Liver (tissue), 9 donors: ENCODE measurements around the gene CIB2. TPM values are rescaled to one million over a fixed set of nuclear protein-coding genes. Genes with fewer than 3 reads are reported as not detected.

ENCODE experiments used
- DNase-seq: peaks from one replicate; pipeline ENCODE4 v3.0.0-alpha.2; 2017; ENCODE audit warnings: low spot score
- H3K27ac ChIP-seq, 2 donors: one replicate each; pipeline ENCODE4 v1.7.0; 2013; ENCODE audit warnings: inconsistent platforms in 2 of 2, low read length in 2 of 2, control low read depth in 1 of 2, low read depth in 1 of 2, mild to moderate bottlenecking in 1 of 2
- H3K27me3 ChIP-seq, 4 donors: one replicate each; pipeline versions ENCODE4 v1.6.1 to v1.7.0; 2013; ENCODE audit warnings: low read length in 3 of 4, inconsistent platforms in 1 of 4, mild to moderate bottlenecking in 1 of 4, moderate library complexity in 1 of 4; ENCODE audit not compliant: control insufficient read depth in 4 of 4, insufficient read depth in 4 of 4
- H3K36me3 ChIP-seq, 4 donors: one replicate each; pipeline versions ENCODE4 v1.6.1 to v1.7.0; 2013; ENCODE audit warnings: low read length in 3 of 4, mild to moderate bottlenecking in 3 of 4, low read depth in 1 of 4, moderate library complexity in 1 of 4; ENCODE audit not compliant: control insufficient read depth in 4 of 4, insufficient read depth in 3 of 4
- H3K4me1 ChIP-seq, 4 donors: one replicate each; pipeline versions ENCODE4 v1.6.1 to v1.7.0; 2013; ENCODE audit warnings: low read length in 3 of 4, mild to moderate bottlenecking in 3 of 4, moderate library complexity in 1 of 4; ENCODE audit not compliant: control insufficient read depth in 4 of 4, insufficient read depth in 4 of 4
- H3K4me3 ChIP-seq, 3 donors: one replicate each; pipeline versions ENCODE4 v1.6.1 to v1.7.0; 2013; ENCODE audit warnings: low read length in 3 of 3, control low read depth in 1 of 3, low read depth in 1 of 3, mild to moderate bottlenecking in 1 of 3
- H3K9ac ChIP-seq, 2 donors: one replicate each; pipeline ENCODE4 v1.7.0; 2013; ENCODE audit warnings: low read length in 2 of 2, mild to moderate bottlenecking in 2 of 2, moderate library complexity in 2 of 2, control low read depth in 1 of 2, low read depth in 1 of 2
- H3K9me3 ChIP-seq, 4 donors: one replicate each; pipeline versions ENCODE4 v1.6.1 to v1.7.0; 2013; ENCODE audit warnings: low read length in 3 of 4; ENCODE audit not compliant: control insufficient read depth in 4 of 4
- EGR1 ChIP-seq, 2 donors: IDR thresholded peaks; 2 replicates each; pipeline ENCODE4 v1.6.1; 2016 to 2018; ENCODE audit warnings: antibody characterized with exemption in 2 of 2, low read depth in 2 of 2
- FOXA1 ChIP-seq: IDR thresholded peaks from 2 replicates; pipeline ENCODE4 v1.6.1; 2016; ENCODE audit warnings: antibody characterized with exemption
- FOXA2 ChIP-seq: IDR thresholded peaks from 2 replicates; pipeline ENCODE4 v1.6.1; 2016; ENCODE audit warnings: antibody characterized with exemption
- GABPA ChIP-seq, 2 donors: IDR thresholded peaks in 1 of 2; conservative IDR thresholded peaks in 1 of 2; 2 replicates each; pipeline ENCODE4 v1.6.1; 2016; ENCODE audit warnings: antibody characterized with exemption in 2 of 2, mild to moderate bottlenecking in 1 of 2, moderate library complexity in 1 of 2
- HNF4A ChIP-seq, 2 donors: conservative IDR thresholded peaks; 2 replicates each; pipeline ENCODE4 v1.6.1; 2016; ENCODE audit warnings: antibody characterized with exemption in 2 of 2, mild to moderate bottlenecking in 2 of 2
- HNF4G ChIP-seq: IDR thresholded peaks from 2 replicates; pipeline ENCODE4 v1.6.1; 2016; ENCODE audit warnings: antibody characterized with exemption
- JUND ChIP-seq, 2 donors: IDR thresholded peaks; 2 replicates each; pipeline ENCODE4 v1.6.1; 2016; ENCODE audit warnings: antibody characterized with exemption in 2 of 2
- NR2F2 ChIP-seq: IDR thresholded peaks from 2 replicates; pipeline ENCODE4 v1.6.1; 2016; ENCODE audit warnings: antibody characterized with exemption
- RAD21 ChIP-seq, 2 donors: IDR thresholded peaks; 2 replicates each; pipeline ENCODE4 v1.6.1; 2016; ENCODE audit warnings: antibody characterized with exemption in 2 of 2, mild to moderate bottlenecking in 2 of 2
- RXRA ChIP-seq, 2 donors: IDR thresholded peaks; 2 replicates each; pipeline ENCODE4 v1.6.1; 2017 to 2018; ENCODE audit warnings: antibody characterized with exemption in 2 of 2, mild to moderate bottlenecking in 1 of 2
- SP1 ChIP-seq: IDR thresholded peaks from 2 replicates; pipeline ENCODE4 v1.6.1; 2018; ENCODE audit warnings: antibody characterized with exemption, mild to moderate bottlenecking
- TAF1 ChIP-seq: conservative IDR thresholded peaks from 2 replicates; pipeline ENCODE4 v1.6.1; 2016; ENCODE audit warnings: antibody characterized with exemption, mild to moderate bottlenecking
- YY1 ChIP-seq: IDR thresholded peaks from 2 replicates; pipeline ENCODE4 v1.6.1; 2016; ENCODE audit warnings: antibody characterized with exemption, mild to moderate bottlenecking
- WGBS: extraction: QIAGEN DNeasy Blood & Tissue Kit; methylation state at CpG from one replicate; pipeline ENCODE4 v1.1.7; 2013; 5-methylcytosine and 5-hydroxymethylcytosine counted together
- polyA plus RNA-seq, 2 donors: library from polyadenylated mRNA; stranded (reverse) in 1 of 2; unstranded in 1 of 2; fragments of 200-250 nt in 1 of 2; fragments of >200 nt in 1 of 2; fragmentation: Nextera tagmentation in 1 of 2; extraction: Ambion mirVana in 1 of 2; gene quantifications; one replicate each; pipeline versions ENCODE4 v1.2.1 to v1.2.3, GENCODE V29; 2013 to 2015
- total RNA-seq, 2 donors: library from RNA; depleted of rRNA; stranded (reverse); fragments of >200 nt; gene quantifications; one replicate each; pipeline ENCODE4 v1.2.3, GENCODE V29; 2014
- TF ChIP-seq, protein P1 (sequence below): fragments of 150-350 bp; IDR thresholded peaks from 2 replicates; pipeline ENCODE4 v1.5.1; 2017; ENCODE audit warnings: improper control_type of control experiment, low read depth, low read length; ENCODE audit not compliant: missing input control
- TF ChIP-seq, protein P2 (sequence below): IDR thresholded peaks from 2 replicates; pipeline ENCODE4 v1.6.1; 2016; ENCODE audit warnings: antibody characterized with exemption
- TF ChIP-seq, protein P3 (sequence below): IDR thresholded peaks from 2 replicates; pipeline ENCODE4 v1.6.1; 2016; ENCODE audit warnings: antibody characterized with exemption
- TF ChIP-seq, protein P4 (sequence below): IDR thresholded peaks from 2 replicates; pipeline ENCODE4 v1.6.1; 2016; ENCODE audit warnings: antibody characterized with exemption
- TF ChIP-seq, protein P5 (sequence below): IDR thresholded peaks from 2 replicates; pipeline ENCODE4 v1.6.1; 2016; ENCODE audit warnings: antibody characterized with exemption, mild to moderate bottlenecking
- donor health status: healthy.
- donor health status: healthy.
- donor health status: healthy.
- donor health status: healthy.
- donor health status: healthy.

Gene CIB2
- total and polyA plus RNA-seq, 4 donors = 0.25 to 2.2 (median 0.53) TPM

DNA sequence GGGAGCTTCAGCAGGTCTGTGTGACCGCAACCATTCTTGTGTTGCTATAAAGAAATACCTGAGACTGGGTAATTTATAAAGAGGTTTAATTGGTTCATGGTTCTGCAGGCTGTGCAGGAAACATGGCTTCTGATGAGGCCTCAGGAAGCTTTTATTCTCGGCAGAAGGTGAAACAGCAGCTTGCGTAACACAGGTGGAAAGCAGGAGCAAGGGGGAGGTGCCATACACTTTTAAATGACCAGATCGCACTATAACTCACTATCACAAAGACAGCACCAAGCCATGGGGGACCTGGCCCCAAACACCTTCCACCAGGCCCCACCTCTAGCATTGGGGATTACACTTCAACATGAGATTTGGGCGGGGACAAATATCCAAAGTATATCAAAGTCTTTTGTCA is 8.3 kb upstream of the CIB2 start:
- DNase-seq = no peak
- 67% methylated on average over 5 of the region's 5 CpGs for WGBS

DNA sequence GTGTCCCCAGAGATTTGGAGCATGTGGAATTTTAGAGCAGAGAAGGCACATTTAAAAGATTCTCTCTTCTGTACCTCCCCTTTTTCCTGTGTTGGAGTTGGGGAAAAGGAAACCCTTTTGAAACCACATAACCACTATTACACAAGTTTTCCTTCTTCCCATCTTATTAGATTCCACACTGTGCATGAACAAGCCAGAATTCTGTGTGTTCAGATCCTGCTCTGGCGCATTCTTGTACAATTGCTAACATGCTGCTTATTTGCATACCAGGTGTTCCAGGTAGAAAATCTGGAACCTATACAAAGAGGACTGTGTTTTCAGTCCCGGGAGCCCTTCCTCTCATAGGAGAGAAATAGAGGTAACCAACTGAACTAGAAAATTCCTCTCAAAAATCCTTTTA is 2.6 kb upstream of the CIB2 start:
- no peak for DNase-seq
- Histone ChIP-seq H3K4me3 (no peak overlapping the region), H3K9ac (no peak overlapping the region), H3K9me3 (no peaks in the 10 kb centered on the region), H3K27ac (no peak overlapping the region), H3K27me3 (no peaks in the 10 kb centered on the region), H3K4me1 (peaks cover 1 to 9% (median 4%) of the 10 kb centered on the region in 4 donors), H3K36me3 (no peaks in the 10 kb centered on the region)
- WGBS = 86% methylated on average over 2 of the region's 2 CpGs
- TF ChIP-seq EGR1 (IDR thresholded peaks at IDR 0.05; ENCODE audit: low read depth in 2 of 2) = no peak
- TF ChIP-seq, protein P1, sequence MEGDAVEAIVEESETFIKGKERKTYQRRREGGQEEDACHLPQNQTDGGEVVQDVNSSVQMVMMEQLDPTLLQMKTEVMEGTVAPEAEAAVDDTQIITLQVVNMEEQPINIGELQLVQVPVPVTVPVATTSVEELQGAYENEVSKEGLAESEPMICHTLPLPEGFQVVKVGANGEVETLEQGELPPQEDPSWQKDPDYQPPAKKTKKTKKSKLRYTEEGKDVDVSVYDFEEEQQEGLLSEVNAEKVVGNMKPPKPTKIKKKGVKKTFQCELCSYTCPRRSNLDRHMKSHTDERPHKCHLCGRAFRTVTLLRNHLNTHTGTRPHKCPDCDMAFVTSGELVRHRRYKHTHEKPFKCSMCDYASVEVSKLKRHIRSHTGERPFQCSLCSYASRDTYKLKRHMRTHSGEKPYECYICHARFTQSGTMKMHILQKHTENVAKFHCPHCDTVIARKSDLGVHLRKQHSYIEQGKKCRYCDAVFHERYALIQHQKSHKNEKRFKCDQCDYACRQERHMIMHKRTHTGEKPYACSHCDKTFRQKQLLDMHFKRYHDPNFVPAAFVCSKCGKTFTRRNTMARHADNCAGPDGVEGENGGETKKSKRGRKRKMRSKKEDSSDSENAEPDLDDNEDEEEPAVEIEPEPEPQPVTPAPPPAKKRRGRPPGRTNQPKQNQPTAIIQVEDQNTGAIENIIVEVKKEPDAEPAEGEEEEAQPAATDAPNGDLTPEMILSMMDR = no peak
- no peak for TF ChIP-seq RXRA (IDR thresholded peaks at IDR 0.05)
- no peak for TF ChIP-seq NR2F2
- no peak for TF ChIP-seq FOXA1
- TF ChIP-seq, protein P2, sequence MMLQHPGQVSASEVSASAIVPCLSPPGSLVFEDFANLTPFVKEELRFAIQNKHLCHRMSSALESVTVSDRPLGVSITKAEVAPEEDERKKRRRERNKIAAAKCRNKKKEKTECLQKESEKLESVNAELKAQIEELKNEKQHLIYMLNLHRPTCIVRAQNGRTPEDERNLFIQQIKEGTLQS = no peak
- TF ChIP-seq SP1 = no peak
- TF ChIP-seq HNF4G = no peak
- no peak for TF ChIP-seq RAD21 (IDR thresholded peaks at IDR 0.05)
- TF ChIP-seq, protein P3, sequence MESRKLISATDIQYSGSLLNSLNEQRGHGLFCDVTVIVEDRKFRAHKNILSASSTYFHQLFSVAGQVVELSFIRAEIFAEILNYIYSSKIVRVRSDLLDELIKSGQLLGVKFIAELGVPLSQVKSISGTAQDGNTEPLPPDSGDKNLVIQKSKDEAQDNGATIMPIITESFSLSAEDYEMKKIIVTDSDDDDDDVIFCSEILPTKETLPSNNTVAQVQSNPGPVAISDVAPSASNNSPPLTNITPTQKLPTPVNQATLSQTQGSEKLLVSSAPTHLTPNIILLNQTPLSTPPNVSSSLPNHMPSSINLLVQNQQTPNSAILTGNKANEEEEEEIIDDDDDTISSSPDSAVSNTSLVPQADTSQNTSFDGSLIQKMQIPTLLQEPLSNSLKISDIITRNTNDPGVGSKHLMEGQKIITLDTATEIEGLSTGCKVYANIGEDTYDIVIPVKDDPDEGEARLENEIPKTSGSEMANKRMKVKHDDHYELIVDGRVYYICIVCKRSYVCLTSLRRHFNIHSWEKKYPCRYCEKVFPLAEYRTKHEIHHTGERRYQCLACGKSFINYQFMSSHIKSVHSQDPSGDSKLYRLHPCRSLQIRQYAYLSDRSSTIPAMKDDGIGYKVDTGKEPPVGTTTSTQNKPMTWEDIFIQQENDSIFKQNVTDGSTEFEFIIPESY = no peak
- TF ChIP-seq YY1 = no peak
- no peak for TF ChIP-seq JUND (IDR thresholded peaks at IDR 0.05)
- TF ChIP-seq, protein P4, sequence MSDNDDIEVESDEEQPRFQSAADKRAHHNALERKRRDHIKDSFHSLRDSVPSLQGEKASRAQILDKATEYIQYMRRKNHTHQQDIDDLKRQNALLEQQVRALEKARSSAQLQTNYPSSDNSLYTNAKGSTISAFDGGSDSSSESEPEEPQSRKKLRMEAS = no peak
- TF ChIP-seq, protein P5, sequence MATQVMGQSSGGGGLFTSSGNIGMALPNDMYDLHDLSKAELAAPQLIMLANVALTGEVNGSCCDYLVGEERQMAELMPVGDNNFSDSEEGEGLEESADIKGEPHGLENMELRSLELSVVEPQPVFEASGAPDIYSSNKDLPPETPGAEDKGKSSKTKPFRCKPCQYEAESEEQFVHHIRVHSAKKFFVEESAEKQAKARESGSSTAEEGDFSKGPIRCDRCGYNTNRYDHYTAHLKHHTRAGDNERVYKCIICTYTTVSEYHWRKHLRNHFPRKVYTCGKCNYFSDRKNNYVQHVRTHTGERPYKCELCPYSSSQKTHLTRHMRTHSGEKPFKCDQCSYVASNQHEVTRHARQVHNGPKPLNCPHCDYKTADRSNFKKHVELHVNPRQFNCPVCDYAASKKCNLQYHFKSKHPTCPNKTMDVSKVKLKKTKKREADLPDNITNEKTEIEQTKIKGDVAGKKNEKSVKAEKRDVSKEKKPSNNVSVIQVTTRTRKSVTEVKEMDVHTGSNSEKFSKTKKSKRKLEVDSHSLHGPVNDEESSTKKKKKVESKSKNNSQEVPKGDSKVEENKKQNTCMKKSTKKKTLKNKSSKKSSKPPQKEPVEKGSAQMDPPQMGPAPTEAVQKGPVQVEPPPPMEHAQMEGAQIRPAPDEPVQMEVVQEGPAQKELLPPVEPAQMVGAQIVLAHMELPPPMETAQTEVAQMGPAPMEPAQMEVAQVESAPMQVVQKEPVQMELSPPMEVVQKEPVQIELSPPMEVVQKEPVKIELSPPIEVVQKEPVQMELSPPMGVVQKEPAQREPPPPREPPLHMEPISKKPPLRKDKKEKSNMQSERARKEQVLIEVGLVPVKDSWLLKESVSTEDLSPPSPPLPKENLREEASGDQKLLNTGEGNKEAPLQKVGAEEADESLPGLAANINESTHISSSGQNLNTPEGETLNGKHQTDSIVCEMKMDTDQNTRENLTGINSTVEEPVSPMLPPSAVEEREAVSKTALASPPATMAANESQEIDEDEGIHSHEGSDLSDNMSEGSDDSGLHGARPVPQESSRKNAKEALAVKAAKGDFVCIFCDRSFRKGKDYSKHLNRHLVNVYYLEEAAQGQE = no peak
- TF ChIP-seq TAF1 = no peak
- TF ChIP-seq GABPA (IDR thresholded peaks at IDR 0.05 in 1 of 2, conservative IDR thresholded peaks at IDR 0.05 in 1 of 2) = no peak
- TF ChIP-seq HNF4A (conservative IDR thresholded peaks at IDR 0.05) = no peak
- no peak for TF ChIP-seq FOXA2

More for the DNA sequence above, 8.3 kb upstream of the CIB2 start:
- H3K27me3 ChIP-seq = no peaks in the 10 kb centered on the region
- no peaks in the 10 kb centered on the region for H3K36me3 ChIP-seq
- no peak overlapping the region for H3K4me3 ChIP-seq
- H3K4me1 ChIP-seq = peaks cover 4 to 17% (median 13%) of the 10 kb centered on the region in 4 donors
- H3K27ac ChIP-seq = no peak overlapping the region
- H3K9ac ChIP-seq = no peak overlapping the region
- no peaks in the 10 kb centered on the region for H3K9me3 ChIP-seq
- TF ChIP-seq, protein P4 = no peak
- peak; percentile 50 for TF ChIP-seq YY1
